Esophagus squamous epithelium (tissue), 5 donors: ENCODE results near the gene SOX10. TPM values are rescaled to one million over a fixed set of nuclear protein-coding genes. Genes with fewer than 3 reads are reported as not detected.

Experiments
- DNase-seq: peaks from one replicate; lab custom pipeline; 2025; lab: John Stamatoyannopoulos, UW
- H3K27ac ChIP-seq, 4 donors: fragments of 200-600 bp; sonication (generic); one replicate each; pipeline ENCODE4 v1.5.1; 2016 to 2019; ENCODE audit warnings: mild to moderate bottlenecking in 1 of 4
- H3K27me3 ChIP-seq, 4 donors: fragments of 200-600 bp; sonication (generic); 1 replicate in 3 of 4; 2 replicates in 1 of 4; pipeline versions ENCODE4 v1.5.1 to v1.6.0; 2017 to 2021; ENCODE audit warnings: antibody characterized with exemption in 1 of 4
- H3K36me3 ChIP-seq, 3 donors: fragments of 200-600 bp; sonication (generic); one replicate each; pipeline ENCODE4 v1.5.1; 2016 to 2019
- H3K4me1 ChIP-seq, 3 donors: fragments of 200-600 bp; sonication (generic); one replicate each; pipeline ENCODE4 v1.5.1; 2017 to 2019
- H3K4me3 ChIP-seq, 4 donors: fragments of 200-600 bp; sonication (generic); 1 replicate in 3 of 4; 2 replicates in 1 of 4; pipeline ENCODE4 v1.5.1; 2016 to 2019; ENCODE audit warnings: mild to moderate bottlenecking in 2 of 4, moderate library complexity in 1 of 4
- H3K9me3 ChIP-seq, 3 donors: fragments of 200-600 bp; sonication (generic); one replicate each; pipeline ENCODE4 v1.5.1; 2016 to 2019
- POLR2A ChIP-seq, 4 donors: fragments of 450-650 bp; IDR thresholded peaks; one replicate each; pipeline ENCODE4 v1.6.1; 2017; ENCODE audit warnings: antibody characterized with exemption in 4 of 4, mild to moderate bottlenecking in 4 of 4, moderate library complexity in 3 of 4
- WGBS, 2 donors: methylation state at CpG; one replicate each; pipeline ENCODE4 v1.1.5; 2018; 5-methylcytosine and 5-hydroxymethylcytosine counted together
- intact Hi-C: fragments of 100-400 bp; cut with DNase I; formaldehyde crosslinking; loops from one replicate; pipeline ENCODE4 v1.15.0; 2022
- total RNA-seq, 4 donors: library from RNA; depleted of rRNA; stranded (reverse); fragments of >200 nt; gene quantifications; one replicate each; pipeline ENCODE4 v1.1.0, GENCODE V29; 2016
- TF ChIP-seq, protein P1 (sequence below), 6 experiments: fragments of 450-650 bp in 4 of 6; fragments of 200-600 bp in 2 of 6; sonication (generic) in 2 of 6; IDR thresholded peaks; one replicate each; pipeline ENCODE4 v1.5.1; 2016 to 2019; ENCODE audit warnings: antibody characterized with exemption in 6 of 6, mild to moderate bottlenecking in 4 of 6, moderate library complexity in 4 of 6
- donor health status: DM: yes; HTN: yes; CAD: no.

Gene SOX10
- total RNA-seq, 4 donors from 2014 or later = 0.44 to 1.7 (median 1.5) TPM; not detected in 1

DNA sequence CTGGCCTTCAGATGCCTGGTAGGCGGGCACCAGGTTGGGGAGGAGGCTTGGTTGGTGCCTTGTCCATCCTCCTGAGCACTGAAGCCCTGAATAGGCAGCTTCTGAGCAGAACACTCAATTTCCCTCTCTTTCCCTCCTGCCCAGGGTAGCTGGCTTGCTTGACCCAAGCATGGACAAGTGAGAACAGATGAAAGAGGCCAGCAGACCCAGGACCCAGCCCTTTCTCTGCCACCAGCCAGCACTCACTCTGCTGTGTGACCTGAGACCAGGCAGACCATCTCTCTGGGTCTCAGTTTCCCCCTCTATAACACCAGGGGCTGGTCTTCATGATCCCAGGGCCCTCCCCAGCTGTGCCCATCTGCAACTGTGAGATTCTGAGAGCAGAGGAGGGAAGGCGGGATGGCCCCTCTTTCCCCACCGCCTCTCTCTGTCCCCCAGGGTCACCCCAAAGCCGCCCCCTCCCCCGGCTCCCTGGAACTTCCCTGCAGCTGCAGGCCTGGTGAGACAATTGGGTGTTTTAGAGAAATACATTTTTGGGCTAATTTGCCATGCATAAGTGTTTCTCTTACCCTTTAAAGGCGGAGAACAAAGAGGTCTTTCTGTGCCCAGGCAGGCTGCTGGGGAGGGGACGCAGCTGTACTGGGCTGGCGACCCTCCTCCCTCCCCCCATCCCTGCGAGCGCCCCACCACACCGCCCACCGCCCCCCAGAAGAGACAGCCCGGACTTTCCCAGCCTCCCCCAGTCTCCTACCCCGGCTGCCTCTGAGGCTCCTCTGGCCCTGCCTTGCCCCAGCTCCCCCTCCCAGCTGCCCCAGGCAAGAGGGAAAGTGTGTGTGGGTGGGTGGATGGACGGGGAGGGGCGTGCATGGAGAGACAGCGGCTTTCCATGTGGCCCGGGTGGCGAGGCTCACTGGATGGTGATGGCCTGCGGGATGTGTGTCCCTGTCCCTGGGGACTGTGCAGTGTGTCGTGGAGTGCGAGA, 42.1 kb upstream of the SOX10 start:
- TF ChIP-seq POLR2A (IDR thresholded peaks at IDR 0.05) = no peak
- TF ChIP-seq, protein P1, sequence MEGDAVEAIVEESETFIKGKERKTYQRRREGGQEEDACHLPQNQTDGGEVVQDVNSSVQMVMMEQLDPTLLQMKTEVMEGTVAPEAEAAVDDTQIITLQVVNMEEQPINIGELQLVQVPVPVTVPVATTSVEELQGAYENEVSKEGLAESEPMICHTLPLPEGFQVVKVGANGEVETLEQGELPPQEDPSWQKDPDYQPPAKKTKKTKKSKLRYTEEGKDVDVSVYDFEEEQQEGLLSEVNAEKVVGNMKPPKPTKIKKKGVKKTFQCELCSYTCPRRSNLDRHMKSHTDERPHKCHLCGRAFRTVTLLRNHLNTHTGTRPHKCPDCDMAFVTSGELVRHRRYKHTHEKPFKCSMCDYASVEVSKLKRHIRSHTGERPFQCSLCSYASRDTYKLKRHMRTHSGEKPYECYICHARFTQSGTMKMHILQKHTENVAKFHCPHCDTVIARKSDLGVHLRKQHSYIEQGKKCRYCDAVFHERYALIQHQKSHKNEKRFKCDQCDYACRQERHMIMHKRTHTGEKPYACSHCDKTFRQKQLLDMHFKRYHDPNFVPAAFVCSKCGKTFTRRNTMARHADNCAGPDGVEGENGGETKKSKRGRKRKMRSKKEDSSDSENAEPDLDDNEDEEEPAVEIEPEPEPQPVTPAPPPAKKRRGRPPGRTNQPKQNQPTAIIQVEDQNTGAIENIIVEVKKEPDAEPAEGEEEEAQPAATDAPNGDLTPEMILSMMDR (IDR thresholded peaks at IDR 0.05) = no peak
- intact Hi-C loops = no loop called here
- H3K27ac ChIP-seq = no peak overlapping the region
- DNase-seq = no peak
- no peaks in the 10 kb centered on the region for H3K9me3 ChIP-seq
- H3K4me1 ChIP-seq = peaks cover 0 to 10% (median 0%) of the 10 kb centered on the region in 3 donors
- 69 to 76% methylated on average over 5 to 7 of the region's 22 CpGs for WGBS, 2 donors
- H3K36me3 ChIP-seq = no peaks in the 10 kb centered on the region
- no peak overlapping the region for H3K4me3 ChIP-seq
- no peaks in the 10 kb centered on the region for H3K27me3 ChIP-seq

DNA sequence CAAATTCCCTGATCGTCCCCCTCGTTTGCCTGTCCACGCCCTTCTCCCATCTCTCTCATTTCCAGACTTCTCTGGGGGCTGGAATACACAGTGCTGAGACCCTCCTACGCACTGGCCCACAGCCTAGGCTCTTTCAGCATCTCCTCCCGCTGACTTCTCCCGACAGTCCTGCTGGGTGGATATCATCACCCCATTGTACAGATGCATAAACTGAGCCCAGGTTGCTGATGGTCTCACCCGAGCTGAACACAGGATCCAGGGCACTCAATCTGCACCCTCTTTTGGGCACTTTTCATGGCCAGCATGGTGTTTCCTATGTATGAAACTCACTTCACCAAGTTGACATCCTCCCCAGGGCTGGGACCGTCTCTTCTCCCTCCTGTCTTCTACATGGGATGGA, 41.2 kb upstream of the SOX10 start:
- Histone ChIP-seq H3K36me3 (no peaks in the 10 kb centered on the region), H3K9me3 (no peaks in the 10 kb centered on the region), H3K4me1 (peaks cover 0 to 7% (median 0%) of the 10 kb centered on the region in 3 donors), H3K27me3 (no peaks in the 10 kb centered on the region), H3K27ac (no peak overlapping the region), H3K4me3 (no peak overlapping the region)
- no peak for DNase-seq
- intact Hi-C loops = no loop called here
- TF ChIP-seq, protein P1 (IDR thresholded peaks at IDR 0.05) = no peak
- TF ChIP-seq POLR2A (IDR thresholded peaks at IDR 0.05) = no peak
- WGBS, 2 donors = 84% methylated on average over 7 to 8 of the region's 8 CpGs

DNA sequence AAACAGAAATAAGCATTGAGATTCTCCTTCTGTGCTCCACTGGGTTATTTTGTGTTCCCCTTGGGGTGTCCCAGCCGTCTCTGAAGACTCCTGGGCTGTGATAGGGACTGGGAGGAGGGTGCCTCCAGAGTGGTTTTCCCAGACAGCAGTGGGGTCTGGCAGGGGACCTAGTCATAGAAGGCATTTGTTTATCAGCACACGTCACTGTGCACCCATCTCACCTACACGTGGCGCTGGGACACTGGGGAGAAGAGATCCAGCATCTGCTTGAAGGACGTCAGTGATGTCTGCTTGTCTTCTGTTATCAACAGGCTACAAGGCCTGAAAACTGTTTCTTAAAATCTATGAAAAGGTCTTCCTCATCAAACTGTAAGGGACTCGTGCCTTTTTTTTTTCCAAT, 38.7 kb upstream of the SOX10 start:
- intact Hi-C loops = no loop called here
- Histone ChIP-seq H3K27ac (no peak overlapping the region), H3K4me3 (no peak overlapping the region), H3K36me3 (no peaks in the 10 kb centered on the region), H3K9me3 (no peaks in the 10 kb centered on the region), H3K27me3 (no peaks in the 10 kb centered on the region), H3K4me1 (peaks cover 0 to under 1% (median 0%) of the 10 kb centered on the region in 3 donors)
- DNase-seq = no peak
- 66 to 69% methylated on average over 6 of the region's 6 CpGs for WGBS, 2 donors
- TF ChIP-seq POLR2A (IDR thresholded peaks at IDR 0.05) = no peak
- TF ChIP-seq, protein P1 (IDR thresholded peaks at IDR 0.05) = no peak

DNA sequence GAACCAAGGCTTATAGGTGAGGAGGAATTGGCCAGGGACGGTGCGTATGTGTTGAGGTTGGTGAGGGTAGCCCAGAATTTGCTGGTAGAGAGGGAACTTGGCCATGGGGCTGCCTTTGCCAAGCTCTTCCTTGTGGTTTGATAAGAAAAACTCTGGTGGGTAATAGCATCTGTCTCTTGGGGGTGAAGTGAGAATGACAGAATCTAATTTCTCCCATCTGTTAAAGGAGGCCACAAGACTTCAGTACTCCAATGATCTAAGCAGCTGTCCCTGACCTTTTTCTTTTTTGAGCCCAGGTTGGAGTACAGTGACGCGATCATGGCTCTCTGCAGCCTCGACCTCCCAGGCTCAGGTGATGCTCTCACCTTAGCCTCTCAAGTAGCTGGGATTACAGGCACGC, 36.9 kb upstream of the SOX10 start:
- intact Hi-C loops = no loop called here

More for the DNA sequence above, 36.9 kb upstream of the SOX10 start:
- H3K4me3 ChIP-seq = no peak overlapping the region
- no peaks in the 10 kb centered on the region for H3K27me3 ChIP-seq
- peaks cover 17 to 19% (median 18%) of the 10 kb centered on the region in 3 donors for H3K4me1 ChIP-seq
- H3K9me3 ChIP-seq = no peaks in the 10 kb centered on the region
- no peak overlapping the region for H3K27ac ChIP-seq
- WGBS, 2 donors = 95 to 97% methylated on average over 6 of the region's 6 CpGs
- DNase-seq = no peak
- no peak for TF ChIP-seq POLR2A (IDR thresholded peaks at IDR 0.05)
- TF ChIP-seq, protein P1 (IDR thresholded peaks at IDR 0.05) = no peak
- H3K36me3 ChIP-seq = no peaks in the 10 kb centered on the region
